Pancreas (tissue), 10 donors: ENCODE measurements around the gene PYM1. TPM values are rescaled to one million over a fixed set of nuclear protein-coding genes. Genes with fewer than 3 reads are reported as not detected.

Experiments
- ATAC-seq, 4 donors: fragments of 200-7000 bp; cut with Tn5 transposase; one replicate each; pipeline versions ENCODE4 v1.8.0 to v1.9.1; 2020; ENCODE audit warnings: mild to moderate bottlenecking in 4 of 4, moderate library complexity in 4 of 4
- DNase-seq, 6 donors: peaks; one replicate each; pipeline ENCODE4 v3.0.0-alpha.2; 2020
- FAIRE-seq: peaks from 2 replicates; lab custom pipeline; 2012; peaks lifted over from hg19 to GRCh38; lab: Jason Lieb, UNC
- H3K27ac ChIP-seq, 4 donors: fragments of 200-600 bp; sonication (generic); 1 replicate in 3 of 4; 2 replicates in 1 of 4; pipeline versions ENCODE4 v1.5.0 to v1.8.0; 2020
- H3K27me3 ChIP-seq, 4 donors: fragments of 200-600 bp; one replicate each; pipeline ENCODE4 v1.8.0; 2021
- H3K36me3 ChIP-seq, 3 donors: fragments of 200-600 bp; sonication (generic) in 1 of 3; one replicate each; pipeline versions ENCODE4 v1.5.0 to v1.8.0; 2020 to 2021
- H3K4me1 ChIP-seq, 3 donors: fragments of 200-600 bp; one replicate each; pipeline ENCODE4 v1.8.0; 2021
- H3K4me3 ChIP-seq, 4 donors: fragments of 200-600 bp; sonication (generic) in 2 of 4; one replicate each; pipeline versions ENCODE4 v1.5.0 to v1.8.0; 2020 to 2021
- H3K9me3 ChIP-seq, 4 donors: fragments of 200-600 bp; one replicate each; pipeline ENCODE4 v1.8.0; 2021
- WGBS, 2 donors: extraction: QIAGEN DNeasy Blood & Tissue Kit; methylation state at CpG; one replicate each; pipeline ENCODE4 v1.1.7; 2013; 5-methylcytosine and 5-hydroxymethylcytosine counted together
- intact Hi-C, 3 donors: fragments of 100-400 bp; cut with DNase I; formaldehyde crosslinking; loops; one replicate each; pipeline versions ENCODE4 v1.11.1 to v1.14.2; 2022
- polyA plus RNA-seq, 2 donors: library from polyadenylated mRNA; stranded (reverse); fragments of 200-250 nt; gene quantifications; one replicate each; pipeline ENCODE4 v1.2.3, GENCODE V29; 2013
- total RNA-seq, 6 donors: library from RNA; stranded (reverse); fragmentation: NEBNext Ultra II Directional in 4 of 6; extraction: Animal tissue kit (Norgen Biotek cat#: 25700) in 4 of 6; gene quantifications; one replicate each; pipeline versions ENCODE4 v1.2.1 to v1.2.4, GENCODE V29; 2021 to 2023
- TF ChIP-seq, protein P1 (sequence below), 4 donors: fragments of 200-600 bp; sonication (generic) in 3 of 4; IDR thresholded peaks; one replicate each; pipeline versions ENCODE4 v1.5.0 to v1.8.0; 2021; ENCODE audit warnings: antibody characterized with exemption in 4 of 4
- donor health status: healthy with polysubstance abuse.
- donor health status: DM: no; HTN: no; CAD: no; lungs with moderate emphysema.
- donor health status: DM: no; HTN: no; CAD: no.
- donor health status: control.
- donor health status: control.
- donor health status: Bipolar disorder and iron deficiency.
- donor health status: DM: yes; HTN: yes; CAD: no.
- donor health status: DM: no; HTN: no; CAD: no.
- donor health status: DM: no; HTN: no; CAD: no.
- donor health status: DM: yes; HTN: yes; CAD: no.

PYM1 gene
- total and polyA plus RNA-seq, 8 donors: 10.8 to 32.9 (median 13.9) TPM

DNA sequence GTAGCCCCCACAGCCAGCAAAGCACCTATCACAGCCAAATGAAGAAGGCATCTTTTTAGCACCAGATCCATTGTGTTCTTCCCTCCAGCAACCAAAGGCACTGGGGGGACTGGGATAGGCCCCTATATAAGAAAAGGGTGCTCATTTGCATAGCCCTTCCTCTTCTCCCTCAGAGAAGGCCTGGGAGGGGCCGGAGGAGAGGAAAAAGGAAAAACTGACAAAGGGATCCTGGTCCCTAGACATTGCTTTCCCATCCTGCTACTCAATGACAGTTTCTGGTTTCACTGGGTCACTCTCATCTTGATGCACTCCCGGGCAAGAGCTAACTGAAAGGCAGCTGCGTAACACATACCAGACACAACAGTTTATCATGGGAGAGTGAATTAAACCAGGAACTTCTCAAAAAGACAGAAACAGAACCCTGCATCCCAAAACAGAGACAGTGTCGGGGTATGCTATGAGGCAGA lies 38.3 kb upstream of the PYM1 start, which contains the start of gene PMEL:
Gene PMEL, minus strand, starts transcription at position 102 of the 467 bp plus-strand sequence. Its CDS starts 31 bp downstream, at position 71.
- DNase-seq: no peak
- H3K4me1 ChIP-seq: peaks cover 0 to 7% (median 0%) of the 10 kb centered on the region in 3 donors
- H3K27ac ChIP-seq: peak within 1 kb of the TSS; percentile 67 to 82 (median 76)
- H3K27me3 ChIP-seq: no peaks in the 10 kb centered on the region
- ATAC-seq: peak in 3 of 4 donors; percentile 4 to 26 (median 18)
- TF ChIP-seq, protein P1, sequence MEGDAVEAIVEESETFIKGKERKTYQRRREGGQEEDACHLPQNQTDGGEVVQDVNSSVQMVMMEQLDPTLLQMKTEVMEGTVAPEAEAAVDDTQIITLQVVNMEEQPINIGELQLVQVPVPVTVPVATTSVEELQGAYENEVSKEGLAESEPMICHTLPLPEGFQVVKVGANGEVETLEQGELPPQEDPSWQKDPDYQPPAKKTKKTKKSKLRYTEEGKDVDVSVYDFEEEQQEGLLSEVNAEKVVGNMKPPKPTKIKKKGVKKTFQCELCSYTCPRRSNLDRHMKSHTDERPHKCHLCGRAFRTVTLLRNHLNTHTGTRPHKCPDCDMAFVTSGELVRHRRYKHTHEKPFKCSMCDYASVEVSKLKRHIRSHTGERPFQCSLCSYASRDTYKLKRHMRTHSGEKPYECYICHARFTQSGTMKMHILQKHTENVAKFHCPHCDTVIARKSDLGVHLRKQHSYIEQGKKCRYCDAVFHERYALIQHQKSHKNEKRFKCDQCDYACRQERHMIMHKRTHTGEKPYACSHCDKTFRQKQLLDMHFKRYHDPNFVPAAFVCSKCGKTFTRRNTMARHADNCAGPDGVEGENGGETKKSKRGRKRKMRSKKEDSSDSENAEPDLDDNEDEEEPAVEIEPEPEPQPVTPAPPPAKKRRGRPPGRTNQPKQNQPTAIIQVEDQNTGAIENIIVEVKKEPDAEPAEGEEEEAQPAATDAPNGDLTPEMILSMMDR (IDR thresholded peaks at IDR 0.05): no peak
- peak within 1 kb of the TSS; percentile 41 to 78 (median 68) for H3K4me3 ChIP-seq
- FAIRE-seq: no peak
- intact Hi-C loops: no loop called here
- no peaks in the 10 kb centered on the region for H3K36me3 ChIP-seq
- 2 to 15% methylated on average over 3 to 4 of the region's 4 CpGs for WGBS, 2 donors
- H3K9me3 ChIP-seq: no peaks in the 10 kb centered on the region

DNA sequence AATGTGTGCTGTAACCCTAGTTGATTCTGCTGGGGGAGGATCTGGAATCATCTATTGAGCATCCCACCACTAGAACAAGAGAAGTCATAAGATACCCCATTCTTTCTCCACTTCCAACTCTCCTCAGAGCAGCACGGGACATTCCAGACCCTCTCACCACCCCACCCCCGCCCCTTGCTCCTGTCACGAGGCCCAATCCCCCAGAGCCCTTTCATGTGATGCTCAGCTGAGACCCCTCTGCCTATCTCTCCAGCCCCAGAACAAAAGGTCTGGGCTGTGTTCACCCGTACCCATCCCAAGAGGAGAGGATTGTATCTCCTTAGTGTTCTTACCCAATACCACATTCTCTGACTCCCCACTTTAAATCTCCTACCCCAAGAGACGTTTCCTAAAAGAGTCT lies 37.5 kb upstream of the PYM1 start:
- intact Hi-C loops: no loop called here

DNA sequence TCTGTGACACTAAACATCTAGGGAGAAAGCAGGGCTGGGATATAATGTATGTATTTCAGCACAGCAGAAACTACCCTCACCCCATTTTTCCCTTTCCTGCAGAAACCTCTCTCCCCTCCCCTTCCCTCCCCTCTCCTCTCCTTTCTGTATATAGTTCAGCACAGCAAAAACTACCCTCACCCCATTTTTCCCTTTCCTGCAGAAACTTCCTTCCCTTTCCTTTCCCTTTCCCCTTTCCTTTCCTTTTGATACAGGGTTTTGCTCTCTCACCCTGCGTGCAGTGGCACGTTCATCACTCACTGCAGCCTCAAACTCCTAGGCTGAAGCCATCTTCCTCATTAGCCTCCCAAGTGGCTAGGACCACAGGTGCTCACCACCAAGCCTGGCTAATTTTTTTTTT lies 36.1 kb upstream of the PYM1 start:
- Histone ChIP-seq H3K4me1 (peaks cover 0 to 7% (median 0%) of the 10 kb centered on the region in 3 donors), H3K27ac (no peak overlapping the region), H3K9me3 (no peaks in the 10 kb centered on the region), H3K27me3 (no peaks in the 10 kb centered on the region), H3K36me3 (no peaks in the 10 kb centered on the region), H3K4me3 (no peak overlapping the region)
- TF ChIP-seq, protein P1 (IDR thresholded peaks at IDR 0.05): no peak
- intact Hi-C loops: no loop called here
- no peak for FAIRE-seq
- ATAC-seq: no peak
- no peak for DNase-seq
- 86 to 88% methylated on average over 2 of the region's 2 CpGs for WGBS, 2 donors

More for the DNA sequence above, 37.5 kb upstream of the PYM1 start:
- FAIRE-seq (no peak), ATAC-seq (no peak), DNase-seq (no peak)
- WGBS, 2 donors: 73 to 74% methylated on average over 5 of the region's 5 CpGs
- Histone ChIP-seq H3K9me3 (no peaks in the 10 kb centered on the region), H3K36me3 (no peaks in the 10 kb centered on the region), H3K4me3 (no peak overlapping the region), H3K27ac (no peak overlapping the region), H3K4me1 (peaks cover 0 to 7% (median 0%) of the 10 kb centered on the region in 3 donors), H3K27me3 (no peaks in the 10 kb centered on the region)
- TF ChIP-seq, protein P1 (IDR thresholded peaks at IDR 0.05): no peak

DNA sequence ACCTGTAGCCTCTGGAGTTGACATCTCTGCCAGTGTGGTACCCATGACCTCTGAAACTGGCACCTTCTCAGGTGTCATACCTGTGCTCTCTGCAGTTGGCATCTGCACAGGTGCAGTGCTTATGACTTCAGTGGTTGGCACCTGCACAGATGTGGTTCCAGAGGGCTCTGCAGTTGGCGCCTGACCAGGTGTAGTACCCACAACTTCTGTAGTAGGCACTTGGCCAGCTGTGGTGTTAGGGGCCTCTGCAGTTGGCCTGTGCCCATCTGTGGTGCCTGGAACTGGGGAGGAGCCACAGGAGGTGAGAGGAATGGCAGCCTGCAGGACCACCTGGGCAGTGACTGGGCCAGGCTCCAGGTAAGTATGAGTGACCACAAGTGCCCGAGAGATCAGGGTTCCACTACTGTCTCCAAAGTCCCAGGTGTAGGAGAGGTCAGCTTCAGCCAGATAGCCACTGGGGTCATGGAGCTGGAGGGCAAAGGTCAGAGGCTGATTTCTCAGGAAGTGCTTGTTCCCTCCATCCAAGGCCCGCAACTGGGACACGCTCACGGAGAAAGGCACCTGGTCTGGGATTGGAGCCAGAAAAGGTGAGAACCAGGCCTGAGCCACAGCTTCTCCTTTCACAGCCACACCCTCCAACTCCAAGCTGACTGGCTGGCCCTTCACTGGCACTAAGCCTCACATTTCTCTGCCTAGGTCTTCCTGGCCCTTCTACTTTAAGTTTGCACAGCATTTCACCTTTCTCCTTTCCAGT lies 29.6 kb upstream of the PYM1 start:
- Histone ChIP-seq H3K9me3 (no peaks in the 10 kb centered on the region), H3K27me3 (no peaks in the 10 kb centered on the region), H3K27ac (peak overlapping the region in 1 of 4 donors; percentile 6), H3K36me3 (peaks cover 0 to 5% (median 0%) of the 10 kb centered on the region in 3 donors), H3K4me3 (no peak overlapping the region), H3K4me1 (peaks cover 0 to 5% (median 0%) of the 10 kb centered on the region in 3 donors)
- peak in 5 of 6 donors; percentile 70 to 82 (median 79) for DNase-seq
- intact Hi-C loops: no loop called here
- ATAC-seq: peak; percentile 87 to 97 (median 95)
- 30 to 40% methylated on average over 5 of the region's 5 CpGs for WGBS, 2 donors
- TF ChIP-seq, protein P1 (IDR thresholded peaks at IDR 0.05): no peak
- no peak for FAIRE-seq
